Esophagus squamous epithelium (tissue), 5 donors: ENCODE data around the gene SPECC1L. TPM values are rescaled to one million over a fixed set of nuclear protein-coding genes. Genes with fewer than 3 reads are reported as not detected.
A peak's percentile ranks its signal among the peaks of the same experiment; 100 is the strongest.

Source experiments
- DNase-seq: peaks from one replicate; lab custom pipeline; 2025; lab: John Stamatoyannopoulos, UW
- H3K27ac ChIP-seq, 4 donors: fragments of 200-600 bp; sonication (generic); one replicate each; pipeline ENCODE4 v1.5.1; 2016 to 2019; ENCODE audit warnings: mild to moderate bottlenecking in 1 of 4
- H3K27me3 ChIP-seq, 4 donors: fragments of 200-600 bp; sonication (generic); 1 replicate in 3 of 4; 2 replicates in 1 of 4; pipeline versions ENCODE4 v1.5.1 to v1.6.0; 2017 to 2021; ENCODE audit warnings: antibody characterized with exemption in 1 of 4
- H3K36me3 ChIP-seq, 3 donors: fragments of 200-600 bp; sonication (generic); one replicate each; pipeline ENCODE4 v1.5.1; 2016 to 2019
- H3K4me1 ChIP-seq, 3 donors: fragments of 200-600 bp; sonication (generic); one replicate each; pipeline ENCODE4 v1.5.1; 2017 to 2019
- H3K4me3 ChIP-seq, 4 donors: fragments of 200-600 bp; sonication (generic); 1 replicate in 3 of 4; 2 replicates in 1 of 4; pipeline ENCODE4 v1.5.1; 2016 to 2019; ENCODE audit warnings: mild to moderate bottlenecking in 2 of 4, moderate library complexity in 1 of 4
- H3K9me3 ChIP-seq, 3 donors: fragments of 200-600 bp; sonication (generic); one replicate each; pipeline ENCODE4 v1.5.1; 2016 to 2019
- POLR2A ChIP-seq, 4 donors: fragments of 450-650 bp; IDR thresholded peaks; one replicate each; pipeline ENCODE4 v1.6.1; 2017; ENCODE audit warnings: antibody characterized with exemption in 4 of 4, mild to moderate bottlenecking in 4 of 4, moderate library complexity in 3 of 4
- WGBS, 2 donors: methylation state at CpG; one replicate each; pipeline ENCODE4 v1.1.5; 2018; 5-methylcytosine and 5-hydroxymethylcytosine counted together
- intact Hi-C: fragments of 100-400 bp; cut with DNase I; formaldehyde crosslinking; loops from one replicate; pipeline ENCODE4 v1.15.0; 2022
- total RNA-seq, 4 donors: library from RNA; depleted of rRNA; stranded (reverse); fragments of >200 nt; gene quantifications; one replicate each; pipeline ENCODE4 v1.1.0, GENCODE V29; 2016
- TF ChIP-seq, protein P1 (sequence below), 6 experiments: fragments of 450-650 bp in 4 of 6; fragments of 200-600 bp in 2 of 6; sonication (generic) in 2 of 6; IDR thresholded peaks; one replicate each; pipeline ENCODE4 v1.5.1; 2016 to 2019; ENCODE audit warnings: antibody characterized with exemption in 6 of 6, mild to moderate bottlenecking in 4 of 6, moderate library complexity in 4 of 6
- donor health status: DM: yes; HTN: yes; CAD: no.

The SPECC1L gene
- total RNA-seq, 4 donors from 2014 or later = 21.4 to 31.9 (median 27.7) TPM

DNA sequence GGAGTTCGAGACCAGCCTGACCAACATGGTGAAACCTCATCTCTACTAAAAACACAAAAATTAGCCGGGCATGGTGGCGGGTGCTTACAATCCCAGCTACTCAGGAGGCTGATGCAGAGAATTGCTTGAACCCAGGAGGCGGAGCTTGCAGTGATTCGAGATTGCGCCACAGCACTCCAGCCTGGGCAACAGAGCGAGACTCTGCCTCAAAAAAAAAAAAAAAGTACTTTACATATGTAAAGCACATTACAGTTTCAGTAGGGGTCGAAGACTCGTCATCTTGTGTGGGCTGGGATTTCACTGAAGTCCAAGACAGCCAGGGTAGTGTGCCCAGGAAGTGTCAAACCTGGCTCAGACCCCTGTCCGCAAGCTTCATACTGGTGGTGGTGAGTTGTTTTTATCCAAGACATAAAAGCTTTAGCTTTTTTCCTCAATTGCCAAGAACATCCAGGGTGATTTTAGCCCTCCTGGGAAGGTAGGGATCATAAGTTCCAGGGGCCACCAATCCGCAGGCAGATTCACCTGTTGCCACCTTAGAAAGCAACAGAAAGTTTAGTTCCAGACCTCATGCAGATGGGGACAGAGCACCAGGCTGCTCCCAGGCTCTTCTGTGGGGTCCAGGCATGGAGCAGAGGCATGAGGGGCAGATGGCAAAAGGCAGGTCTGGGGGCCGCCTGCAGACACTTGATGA, 135.1 kb downstream of the SPECC1L start:
- H3K36me3 ChIP-seq = peaks cover 0 to 59% (median 0%) of the 10 kb centered on the region in 3 donors
- 86 to 91% methylated on average over 9 to 11 of the region's 12 CpGs for WGBS, 2 donors
- peaks cover 0 to 62% (median 27%) of the 10 kb centered on the region in 3 donors for H3K4me1 ChIP-seq
- intact Hi-C loops = no loop called here
- no peaks in the 10 kb centered on the region for H3K9me3 ChIP-seq
- no peak overlapping the region for H3K27ac ChIP-seq
- TF ChIP-seq, protein P1, sequence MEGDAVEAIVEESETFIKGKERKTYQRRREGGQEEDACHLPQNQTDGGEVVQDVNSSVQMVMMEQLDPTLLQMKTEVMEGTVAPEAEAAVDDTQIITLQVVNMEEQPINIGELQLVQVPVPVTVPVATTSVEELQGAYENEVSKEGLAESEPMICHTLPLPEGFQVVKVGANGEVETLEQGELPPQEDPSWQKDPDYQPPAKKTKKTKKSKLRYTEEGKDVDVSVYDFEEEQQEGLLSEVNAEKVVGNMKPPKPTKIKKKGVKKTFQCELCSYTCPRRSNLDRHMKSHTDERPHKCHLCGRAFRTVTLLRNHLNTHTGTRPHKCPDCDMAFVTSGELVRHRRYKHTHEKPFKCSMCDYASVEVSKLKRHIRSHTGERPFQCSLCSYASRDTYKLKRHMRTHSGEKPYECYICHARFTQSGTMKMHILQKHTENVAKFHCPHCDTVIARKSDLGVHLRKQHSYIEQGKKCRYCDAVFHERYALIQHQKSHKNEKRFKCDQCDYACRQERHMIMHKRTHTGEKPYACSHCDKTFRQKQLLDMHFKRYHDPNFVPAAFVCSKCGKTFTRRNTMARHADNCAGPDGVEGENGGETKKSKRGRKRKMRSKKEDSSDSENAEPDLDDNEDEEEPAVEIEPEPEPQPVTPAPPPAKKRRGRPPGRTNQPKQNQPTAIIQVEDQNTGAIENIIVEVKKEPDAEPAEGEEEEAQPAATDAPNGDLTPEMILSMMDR (IDR thresholded peaks at IDR 0.05) = no peak
- no peak for TF ChIP-seq POLR2A (IDR thresholded peaks at IDR 0.05)
- no peaks in the 10 kb centered on the region for H3K27me3 ChIP-seq
- no peak overlapping the region for H3K4me3 ChIP-seq
- no peak for DNase-seq

DNA sequence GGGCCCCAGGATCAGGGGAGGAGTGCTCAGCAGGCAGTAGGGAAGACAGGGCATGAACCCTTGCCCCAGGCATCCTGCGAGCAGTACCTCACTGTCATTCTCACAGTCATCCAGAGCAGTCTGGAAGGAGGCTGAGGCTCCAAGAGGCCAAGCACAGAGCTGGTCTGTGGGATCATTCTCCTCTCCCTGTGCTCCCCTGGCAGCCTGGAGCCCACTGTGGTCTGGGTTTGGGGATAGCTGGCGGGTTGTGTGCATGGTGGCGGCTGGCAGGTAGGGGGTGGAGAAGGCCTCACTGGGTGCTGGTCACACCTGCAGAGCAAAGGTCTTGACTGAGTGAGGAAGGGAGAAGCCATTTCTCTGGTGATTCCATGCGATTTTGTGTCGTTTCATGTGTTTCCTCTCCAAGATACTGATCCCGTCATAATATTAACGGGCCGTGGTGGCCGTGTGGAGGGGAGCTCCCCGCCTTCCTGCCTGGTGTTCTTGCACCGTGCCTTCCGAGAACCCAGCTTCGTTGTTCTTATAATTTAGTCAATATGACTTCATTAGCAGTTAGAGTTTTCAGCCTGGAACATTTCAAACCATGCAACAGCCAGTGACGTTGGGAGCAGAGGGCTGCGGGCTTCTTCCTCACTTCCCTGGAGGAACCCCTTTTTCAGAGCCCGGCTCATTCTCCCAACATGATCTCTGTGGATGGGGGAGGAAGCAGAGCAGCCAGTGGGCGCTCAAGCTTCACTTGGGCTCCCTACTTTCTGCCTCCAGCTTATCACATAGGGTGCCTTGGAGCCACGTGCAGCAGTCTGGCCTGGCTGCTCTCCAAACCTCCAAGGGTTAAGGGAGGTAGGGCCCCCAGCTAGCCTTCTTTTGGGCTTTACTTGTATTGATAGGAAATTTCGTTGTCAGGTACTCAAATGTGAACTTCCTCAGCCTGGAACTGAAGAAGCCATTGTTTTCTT, 136.0 kb downstream of the SPECC1L start:
- no peak for TF ChIP-seq POLR2A (IDR thresholded peaks at IDR 0.05)
- TF ChIP-seq, protein P1 (IDR thresholded peaks at IDR 0.05) = no peak
- WGBS, 2 donors = 80 to 83% methylated on average over 14 to 18 of the region's 19 CpGs
- peaks cover 0 to 54% (median 23%) of the 10 kb centered on the region in 3 donors for H3K4me1 ChIP-seq
- intact Hi-C loops = no loop called here
- H3K4me3 ChIP-seq = no peak overlapping the region
- H3K27me3 ChIP-seq = no peaks in the 10 kb centered on the region
- no peak for DNase-seq
- no peaks in the 10 kb centered on the region for H3K9me3 ChIP-seq
- H3K27ac ChIP-seq = peak overlapping the region in 1 of 4 donors; percentile 25
- H3K36me3 ChIP-seq = peaks cover 0 to 58% (median under 1%) of the 10 kb centered on the region in 3 donors

DNA sequence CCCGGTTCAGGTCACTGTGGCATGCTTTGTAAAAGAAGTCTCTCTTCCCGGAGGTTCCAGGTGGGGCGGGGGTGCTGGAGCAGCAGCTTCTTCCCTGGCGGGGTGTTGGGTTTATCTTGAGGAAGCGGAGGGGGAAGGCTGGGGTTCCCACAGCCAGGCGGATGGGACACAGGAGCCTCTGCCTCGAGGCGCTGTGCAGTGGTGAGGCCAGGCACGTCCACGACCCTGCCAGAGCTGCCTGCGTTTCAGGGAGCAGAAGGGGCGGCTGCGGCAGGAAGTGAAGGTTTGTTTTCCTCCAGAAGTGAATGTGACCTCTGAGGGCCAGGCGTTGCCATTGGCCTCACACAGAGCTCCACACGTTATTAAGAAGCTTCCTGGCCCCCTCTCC, 136.6 kb downstream of the SPECC1L start:
- WGBS, 2 donors = 55 to 66% methylated on average over 3 to 4 of the region's 15 CpGs
- TF ChIP-seq, protein P1 (IDR thresholded peaks at IDR 0.05) = no peak
- no peak for TF ChIP-seq POLR2A (IDR thresholded peaks at IDR 0.05)
- Histone ChIP-seq H3K27me3 (no peaks in the 10 kb centered on the region), H3K36me3 (peaks cover 0 to 65% (median 7%) of the 10 kb centered on the region in 3 donors), H3K4me3 (no peak overlapping the region), H3K27ac (peak overlapping the region in 1 of 4 donors; percentile 25), H3K9me3 (no peaks in the 10 kb centered on the region), H3K4me1 (peaks cover 0 to 47% (median 16%) of the 10 kb centered on the region in 3 donors)
- no peak for DNase-seq
- intact Hi-C loops = no loop called here

DNA sequence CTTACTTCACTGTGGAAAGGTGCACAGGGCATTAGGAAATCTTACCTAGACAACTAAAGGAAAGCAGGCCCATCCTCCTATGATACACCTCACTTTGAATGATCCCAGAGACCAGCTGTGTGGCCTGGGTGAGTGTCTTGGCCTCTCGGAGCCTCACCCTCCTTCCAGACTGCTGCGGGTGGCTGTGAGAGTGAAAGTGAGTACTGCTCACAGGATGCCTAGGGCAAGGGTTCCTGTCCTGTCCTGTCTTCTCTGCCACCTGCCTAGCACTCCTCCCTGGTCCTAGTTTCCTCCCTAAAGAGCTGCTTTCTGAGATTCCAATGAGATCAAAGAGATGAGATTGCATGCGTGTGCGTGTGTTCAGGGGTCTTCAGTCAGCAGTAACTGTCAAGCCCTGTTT, 137.3 kb downstream of the SPECC1L start:
- H3K27me3 ChIP-seq = no peaks in the 10 kb centered on the region
- H3K4me3 ChIP-seq = no peak overlapping the region
- TF ChIP-seq POLR2A (IDR thresholded peaks at IDR 0.05) = no peak
- TF ChIP-seq, protein P1 (IDR thresholded peaks at IDR 0.05) = no peak
- H3K4me1 ChIP-seq = peaks cover 0 to 41% (median 10%) of the 10 kb centered on the region in 3 donors
- no peak overlapping the region for H3K27ac ChIP-seq
- peaks cover 0 to 71% (median 10%) of the 10 kb centered on the region in 3 donors for H3K36me3 ChIP-seq
- intact Hi-C loops = no loop called here
- WGBS, 2 donors = 47 to 57% methylated on average over 2 to 3 of the region's 4 CpGs
- H3K9me3 ChIP-seq = no peaks in the 10 kb centered on the region
- DNase-seq = no peak
